Kidney epithelial cell (primary cell): ENCODE measurements around the gene TRMT44. TPM values are rescaled to one million over a fixed set of nuclear protein-coding genes. Genes with fewer than 3 reads are reported as not detected.

Source experiments
- DNase-seq: peaks from one replicate; pipeline ENCODE4 v3.0.0-alpha.2; 2010; ENCODE audit warnings: low read depth
- H3K27me3 ChIP-seq: 2 replicates; pipeline ENCODE4 v1.6.0; 2011; ENCODE audit warnings: low read length; ENCODE audit not compliant: control insufficient read depth, insufficient read depth
- H3K36me3 ChIP-seq: 2 replicates; pipeline ENCODE4 v1.5.1; 2011; ENCODE audit warnings: low read length; ENCODE audit not compliant: control insufficient read depth, insufficient read depth
- H3K4me3 ChIP-seq: 2 replicates; pipeline ENCODE4 v1.5.1; 2011; ENCODE audit warnings: low read depth, mild to moderate bottlenecking, control low read depth, low read length
- CTCF ChIP-seq: IDR thresholded peaks from 2 replicates; pipeline ENCODE4 v1.5.1; 2011; ENCODE audit warnings: mild to moderate bottlenecking, moderate library complexity, low read length, control low read depth, inconsistent platforms; ENCODE audit not compliant: insufficient read depth, poor library complexity, severe bottlenecking
- total RNA-seq: library from RNA; depleted of rRNA; stranded (reverse); fragments of >200 nt; gene quantifications from 2 replicates; pipeline ENCODE4 v1.2.3, GENCODE V29; 2015

Gene TRMT44
- total RNA-seq, 1 donor from 2014 or later = 22.8 TPM

DNA sequence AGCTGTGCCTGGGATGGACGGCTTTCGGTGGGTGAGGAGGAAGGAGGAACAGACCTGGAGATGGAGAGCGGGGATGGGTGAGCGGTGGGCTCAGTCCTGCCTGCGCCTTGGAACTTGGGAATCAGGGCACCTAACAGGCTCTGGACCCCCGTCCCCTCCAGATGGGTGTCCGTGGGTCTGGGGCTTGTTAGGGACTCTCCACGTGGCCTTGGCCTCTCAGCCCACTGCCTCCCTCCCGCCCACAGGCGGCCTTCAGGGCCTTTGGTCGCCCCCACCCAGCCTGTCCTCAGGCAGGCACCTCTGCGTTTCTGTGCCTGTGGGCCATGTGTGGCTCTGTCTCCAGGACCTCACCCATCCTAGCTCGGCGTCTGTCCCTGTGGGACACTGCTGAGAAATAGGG lies 29.0 kb downstream of the TRMT44 start:
- no peak overlapping the region for H3K4me3 ChIP-seq
- peaks cover 1% of the 10 kb centered on the region for H3K36me3 ChIP-seq
- no peak for DNase-seq
- H3K27me3 ChIP-seq = no peaks in the 10 kb centered on the region
- TF ChIP-seq CTCF = no peak

DNA sequence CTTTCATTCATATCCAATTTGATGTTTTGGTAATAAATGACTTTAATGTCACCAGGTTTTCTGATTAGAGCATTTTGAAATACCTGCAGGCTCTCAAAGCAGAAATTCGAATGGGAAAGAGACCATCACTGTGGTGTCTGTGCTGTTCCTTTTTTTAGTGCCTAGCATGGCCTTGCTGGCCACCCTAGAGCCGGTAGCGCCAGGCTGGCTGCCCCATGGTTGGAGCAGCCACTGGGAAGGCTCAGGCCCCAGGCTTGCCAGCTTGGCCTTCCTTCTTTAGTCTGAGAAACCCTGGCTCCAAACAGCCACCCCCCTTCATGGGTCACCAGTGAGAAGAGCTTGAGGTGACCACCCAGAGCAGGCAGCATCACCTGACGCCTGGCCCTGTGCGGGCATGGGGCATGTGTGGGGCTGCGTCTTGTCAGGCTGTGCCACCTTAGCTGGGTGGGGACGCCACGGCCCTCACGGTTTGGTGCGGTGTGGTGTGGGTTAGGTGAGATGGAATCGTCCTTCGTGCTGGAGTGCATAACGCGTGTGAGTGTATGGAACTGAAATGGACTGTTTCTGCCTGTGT lies 30.0 kb downstream of the TRMT44 start:
- no peak overlapping the region for H3K4me3 ChIP-seq
- DNase-seq = no peak
- H3K27me3 ChIP-seq = no peaks in the 10 kb centered on the region
- no peak for TF ChIP-seq CTCF
- peaks cover 1% of the 10 kb centered on the region for H3K36me3 ChIP-seq

- Histone ChIP-seq H3K4me3 (no peak overlapping the region), H3K27me3 (no peaks in the 10 kb centered on the region), H3K36me3 (peaks cover 1% of the 10 kb centered on the region)
- no peak for DNase-seq
- no peak for TF ChIP-seq CTCF
Measured at GRCh38 chr4:8471211-8471875, 30.8 kb downstream of the TRMT44 start.

DNA sequence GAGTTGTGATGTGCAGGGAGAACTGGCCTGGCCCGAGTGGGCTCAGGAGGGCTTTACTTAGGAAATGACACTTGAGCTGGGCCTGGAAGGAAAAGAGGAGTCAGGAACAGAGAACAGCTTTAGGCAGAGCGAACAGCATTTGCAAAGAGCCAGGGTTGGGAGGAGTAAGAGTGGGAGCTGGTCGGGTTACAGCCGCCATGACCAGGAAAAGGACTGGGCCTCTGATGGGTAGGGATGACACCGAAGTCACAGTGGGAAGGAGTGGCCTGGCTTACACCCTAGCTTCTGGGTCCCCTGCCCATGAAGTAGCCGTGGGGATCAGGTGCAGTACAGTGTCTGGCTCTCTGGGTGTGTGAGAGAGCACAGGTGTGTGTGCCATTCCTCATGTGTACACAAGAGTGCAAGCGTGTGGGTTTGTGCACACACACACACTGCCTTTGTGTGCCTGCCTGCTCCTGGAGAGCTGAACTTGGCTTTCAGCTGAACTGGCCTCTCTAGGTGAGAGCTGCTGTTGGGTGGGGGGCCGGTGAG lies 31.6 kb downstream of the TRMT44 start:
- Histone ChIP-seq H3K36me3 (peaks cover 1% of the 10 kb centered on the region), H3K4me3 (no peak overlapping the region), H3K27me3 (no peaks in the 10 kb centered on the region)
- DNase-seq = no peak
- TF ChIP-seq CTCF = no peak

- TF ChIP-seq CTCF = no peak
- peak; percentile 75 for DNase-seq
- H3K36me3 ChIP-seq = peaks cover 1% of the 10 kb centered on the region
- no peaks in the 10 kb centered on the region for H3K27me3 ChIP-seq
- no peak overlapping the region for H3K4me3 ChIP-seq
Measured at GRCh38 chr4:8472689-8473197, 32.2 kb downstream of the TRMT44 start.
